ENCODE results near the gene ST6GALNAC2.

DNA sequence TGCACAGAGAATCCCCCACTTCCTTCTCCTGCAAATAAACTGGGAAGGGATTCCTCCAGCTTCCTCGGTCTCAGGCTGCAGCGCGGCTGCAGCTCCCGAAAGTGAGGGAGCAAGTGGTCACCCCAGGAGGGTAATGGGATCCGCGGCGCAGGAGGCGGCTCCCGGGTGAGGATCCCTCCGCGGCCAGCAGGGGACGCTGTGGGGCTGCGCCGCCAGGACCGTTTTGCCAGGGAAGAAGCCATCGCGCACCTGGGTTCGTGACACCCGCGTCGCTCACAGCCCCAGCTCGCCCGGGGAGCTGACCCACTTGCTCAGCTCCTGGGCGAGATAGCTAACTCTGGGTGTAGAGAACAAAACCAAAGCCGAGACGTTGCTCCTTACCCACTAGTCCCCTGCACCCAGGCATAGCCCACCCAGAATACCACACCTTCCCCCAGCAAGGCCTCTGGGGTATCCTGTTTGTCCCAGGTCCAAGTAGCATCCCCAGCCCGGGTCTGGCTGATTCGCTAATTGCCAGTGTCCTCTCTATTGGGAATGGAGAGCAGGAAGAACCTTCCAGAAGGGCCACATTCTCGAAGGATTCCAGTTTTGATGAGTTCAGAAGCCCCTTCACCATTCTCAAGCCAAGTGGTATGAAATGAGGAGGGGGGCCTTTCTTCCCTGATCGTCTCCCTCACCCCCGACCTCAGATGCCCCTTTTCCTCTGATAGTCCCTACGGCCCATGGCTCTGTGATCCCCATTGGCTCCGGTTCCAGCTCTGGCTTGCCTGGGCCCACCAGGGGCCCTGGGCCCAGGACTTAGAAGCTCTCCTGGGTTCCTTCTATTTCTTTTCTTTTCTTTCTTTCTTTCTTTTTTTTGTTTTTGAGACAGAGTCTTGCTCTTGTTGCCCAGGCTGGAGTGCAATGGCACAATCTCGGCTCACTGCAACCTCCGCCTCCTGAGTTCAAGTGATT lies 62.3 kb downstream of the ST6GALNAC2 start:
- TF ChIP-seq POLR2AphosphoS5 (IDR thresholded peaks at IDR 0.05; ENCODE audit: low read depth, low read length), result no peak
- no peak for TF ChIP-seq TAF1 (IDR thresholded peaks at IDR 0.05; ENCODE audit: low read depth, low read length)
- no peak for TF ChIP-seq POLR2A (IDR thresholded peaks at IDR 0.05; ENCODE audit: low read depth, low read length)
- TF ChIP-seq SPI1 (IDR thresholded peaks at IDR 0.05; ENCODE audit: low read depth, low read length), result no peak
- no peak for TF ChIP-seq POU2F2 (IDR thresholded peaks at IDR 0.05; ENCODE audit: low read depth, low read length)
